Trophoblast cell (in vitro differentiated cells and primary cell): ENCODE data around the gene MYO1E.

Experiments
- DNase-seq, 2 donors: peaks; one replicate each; pipeline ENCODE4 v3.0.0-alpha.2; 2016
- H2AFZ ChIP-seq: 2 replicates; pipeline ENCODE4 v1.6.1; 2013; ENCODE audit warnings: low read length, moderate library complexity, mild to moderate bottlenecking; ENCODE audit not compliant: insufficient read depth, poor library complexity
- H2AK5ac ChIP-seq: 2 replicates; pipeline ENCODE4 v1.6.1; 2013; ENCODE audit warnings: mild to moderate bottlenecking, low read length
- H2BK120ac ChIP-seq: 2 replicates; pipeline ENCODE4 v1.6.1; 2013; ENCODE audit warnings: low read length, mild to moderate bottlenecking, moderate library complexity; ENCODE audit not compliant: insufficient read depth, poor library complexity
- H2BK12ac ChIP-seq: 2 replicates; pipeline ENCODE4 v1.6.1; 2013; ENCODE audit warnings: mild to moderate bottlenecking, low read length, moderate library complexity
- H2BK5ac ChIP-seq: 2 replicates; pipeline ENCODE4 v1.6.1; 2013; ENCODE audit warnings: low read length, low read depth, moderate library complexity, mild to moderate bottlenecking; ENCODE audit not compliant: poor library complexity
- H3K14ac ChIP-seq: 2 replicates; pipeline ENCODE4 v1.6.1; 2013; ENCODE audit warnings: mild to moderate bottlenecking, low read length
- H3K18ac ChIP-seq: 2 replicates; pipeline ENCODE4 v1.6.1; 2013; ENCODE audit warnings: mild to moderate bottlenecking, low read length
- H3K23ac ChIP-seq: 2 replicates; pipeline ENCODE4 v1.6.1; 2013; ENCODE audit warnings: low read length
- H3K27ac ChIP-seq: 2 replicates; pipeline ENCODE4 v1.5.1; 2013; ENCODE audit warnings: low read depth, mild to moderate bottlenecking, inconsistent platforms, low read length, moderate library complexity
- H3K27me3 ChIP-seq: 2 replicates; pipeline ENCODE4 v1.6.1; 2013; ENCODE audit warnings: inconsistent platforms, mild to moderate bottlenecking, low read length, moderate library complexity; ENCODE audit not compliant: insufficient read depth
- H3K36me3 ChIP-seq, 2 experiments: 1 replicate in 1 of 2; 2 replicates in 1 of 2; pipeline ENCODE4 v1.6.1; 2013; ENCODE audit warnings: low read length in 2 of 2, mild to moderate bottlenecking in 2 of 2, moderate library complexity in 1 of 2; ENCODE audit not compliant: insufficient read depth in 2 of 2, control insufficient read depth in 1 of 2
- H3K4ac ChIP-seq: 2 replicates; pipeline ENCODE4 v1.6.1; 2013; ENCODE audit warnings: low read depth, mild to moderate bottlenecking, low read length, moderate library complexity
- H3K4me1 ChIP-seq, 2 experiments: 1 replicate in 1 of 2; 2 replicates in 1 of 2; pipeline ENCODE4 v1.6.1; 2013; ENCODE audit warnings: low read length in 2 of 2, mild to moderate bottlenecking in 2 of 2, moderate library complexity in 1 of 2; ENCODE audit not compliant: insufficient read depth in 2 of 2, control insufficient read depth in 1 of 2
- H3K4me2 ChIP-seq: 2 replicates; pipeline ENCODE4 v1.6.1; 2013; ENCODE audit warnings: inconsistent platforms, mild to moderate bottlenecking, low read length, moderate library complexity
- H3K4me3 ChIP-seq: 2 replicates; pipeline ENCODE4 v1.5.1; 2013; ENCODE audit warnings: mild to moderate bottlenecking, low read depth, low read length, inconsistent platforms
- H3K79me1 ChIP-seq: one replicate; pipeline ENCODE4 v1.6.1; 2013; ENCODE audit warnings: low read length
- H3K79me2 ChIP-seq: 2 replicates; pipeline ENCODE4 v1.6.1; 2013; ENCODE audit warnings: low read length, mild to moderate bottlenecking; ENCODE audit not compliant: control insufficient read depth, insufficient read depth, poor library complexity
- H3K9ac ChIP-seq: 2 replicates; pipeline ENCODE4 v1.6.1; 2013; ENCODE audit warnings: mild to moderate bottlenecking, low read length
- H3K9me3 ChIP-seq: 2 replicates; pipeline ENCODE4 v1.6.1; 2013; ENCODE audit warnings: low read depth, mild to moderate bottlenecking, control low read depth, inconsistent platforms, low read length; ENCODE audit not compliant: insufficient read depth
- H4K12ac ChIP-seq: 2 replicates; pipeline ENCODE4 v1.6.1; 2013; ENCODE audit warnings: low read depth, mild to moderate bottlenecking, low read length, moderate library complexity
- H4K8ac ChIP-seq: 2 replicates; pipeline ENCODE4 v1.6.1; 2013; ENCODE audit warnings: low read depth, mild to moderate bottlenecking, low read length, moderate library complexity
- H4K91ac ChIP-seq: one replicate; pipeline ENCODE4 v1.6.1; 2013; ENCODE audit warnings: low read depth, mild to moderate bottlenecking, low read length, moderate library complexity
- WGBS: extraction: QIAGEN DNeasy Blood & Tissue Kit; methylation state at CpG from one replicate; pipeline ENCODE4 v1.1.7; 2013; ENCODE audit warnings: missing lambda C conversion rate; ENCODE audit not compliant: insufficient read length, insufficient coverage; ENCODE audit errors: extremely low coverage; 5-methylcytosine and 5-hydroxymethylcytosine counted together

The MYO1E gene

GRCh38 chr15:59266028-59266427 is 106.6 kb downstream of the MYO1E start:
- H3K9me3 ChIP-seq = no peaks in the 10 kb centered on the region
- H3K4me3 ChIP-seq = no peak overlapping the region
- no peaks in the 10 kb centered on the region for H3K79me1 ChIP-seq
- peak; percentile 73 to 87 for DNase-seq
- H2BK120ac ChIP-seq = no peak overlapping the region
- no peak overlapping the region for H4K12ac ChIP-seq
- H3K79me2 ChIP-seq = no peaks in the 10 kb centered on the region
- no peak overlapping the region for H4K8ac ChIP-seq
- no peak overlapping the region for H2BK5ac ChIP-seq
- no peak overlapping the region for H4K91ac ChIP-seq
- no CpG with 5 or more reads among the region's 5 CpGs for WGBS
- H3K27me3 ChIP-seq = no peaks in the 10 kb centered on the region
- H2AK5ac ChIP-seq = no peak overlapping the region
- no peak overlapping the region for H3K23ac ChIP-seq
- no peak overlapping the region for H3K9ac ChIP-seq
- peaks cover 0 to 2% of the 10 kb centered on the region in 2 experiments for H3K36me3 ChIP-seq
- no peak overlapping the region for H3K27ac ChIP-seq
- H2AFZ ChIP-seq = no peak overlapping the region
- H3K4me1 ChIP-seq = no peaks in the 10 kb centered on the region
- no peak overlapping the region for H3K4ac ChIP-seq
- H3K4me2 ChIP-seq = no peak overlapping the region
- H3K18ac ChIP-seq = no peak overlapping the region
- no peak overlapping the region for H3K14ac ChIP-seq
- no peak overlapping the region for H2BK12ac ChIP-seq

GRCh38 chr15:59262316-59262715 is 110.4 kb downstream of the MYO1E start:
- no peaks in the 10 kb centered on the region for H3K79me2 ChIP-seq
- no peak overlapping the region for H4K12ac ChIP-seq
- no peak overlapping the region for H2AFZ ChIP-seq
- no peak overlapping the region for H2BK5ac ChIP-seq
- no peak overlapping the region for H3K18ac ChIP-seq
- H2AK5ac ChIP-seq = no peak overlapping the region
- H4K91ac ChIP-seq = no peak overlapping the region
- no peak overlapping the region for H3K4ac ChIP-seq
- H3K4me2 ChIP-seq = no peak overlapping the region
- H3K4me3 ChIP-seq = no peak overlapping the region
- no peaks in the 10 kb centered on the region for H3K4me1 ChIP-seq
- peaks cover 0 to 2% of the 10 kb centered on the region in 2 experiments for H3K36me3 ChIP-seq
- no peak overlapping the region for H3K27ac ChIP-seq
- no peak overlapping the region for H2BK120ac ChIP-seq
- H3K9ac ChIP-seq = no peak overlapping the region
- no peak overlapping the region for H2BK12ac ChIP-seq
- H3K79me1 ChIP-seq = peaks cover 1% of the 10 kb centered on the region
- peak; percentile 31 to 67 for DNase-seq
- H3K23ac ChIP-seq = no peak overlapping the region
- H3K9me3 ChIP-seq = no peaks in the 10 kb centered on the region
- WGBS = no CpG with 5 or more reads among the region's 7 CpGs
- H4K8ac ChIP-seq = no peak overlapping the region
- no peak overlapping the region for H3K14ac ChIP-seq
- no peaks in the 10 kb centered on the region for H3K27me3 ChIP-seq

GRCh38 chr15:59260090-59260489 is 112.6 kb downstream of the MYO1E start:
- no peak overlapping the region for H3K4ac ChIP-seq
- H4K91ac ChIP-seq = no peak overlapping the region
- no peak overlapping the region for H2BK120ac ChIP-seq
- no CpG with 5 or more reads among the region's 6 CpGs for WGBS
- H3K9ac ChIP-seq = no peak overlapping the region
- H3K4me2 ChIP-seq = no peak overlapping the region
- H3K79me1 ChIP-seq = peaks cover 1% of the 10 kb centered on the region
- no peak overlapping the region for H3K14ac ChIP-seq
- H3K23ac ChIP-seq = no peak overlapping the region
- no peak overlapping the region for H2BK12ac ChIP-seq
- no peak overlapping the region for H3K27ac ChIP-seq
- no peaks in the 10 kb centered on the region for H3K27me3 ChIP-seq
- H2BK5ac ChIP-seq = no peak overlapping the region
- peak overlapping the region; percentile 5 for H3K4me3 ChIP-seq
- H3K79me2 ChIP-seq = no peaks in the 10 kb centered on the region
- no peak overlapping the region for H4K12ac ChIP-seq
- H3K18ac ChIP-seq = no peak overlapping the region
- no peaks in the 10 kb centered on the region for H3K9me3 ChIP-seq
- H2AFZ ChIP-seq = no peak overlapping the region
- no peak for DNase-seq
- no peak overlapping the region for H4K8ac ChIP-seq
- H3K4me1 ChIP-seq = no peaks in the 10 kb centered on the region
- no peaks in the 10 kb centered on the region for H3K36me3 ChIP-seq
- no peak overlapping the region for H2AK5ac ChIP-seq

- Histone ChIP-seq H3K27me3 (no peaks in the 10 kb centered on the region), H3K9ac (no peak overlapping the region), H3K4ac (no peak overlapping the region), H2BK5ac (no peak overlapping the region), H4K8ac (no peak overlapping the region), H3K27ac (no peak overlapping the region), H4K12ac (no peak overlapping the region), H2BK12ac (no peak overlapping the region), H3K18ac (no peak overlapping the region), H3K23ac (no peak overlapping the region), H2AK5ac (no peak overlapping the region), H3K14ac (no peak overlapping the region), H4K91ac (no peak overlapping the region), H3K4me3 (no peak overlapping the region), H2BK120ac (no peak overlapping the region), H3K36me3 (no peaks in the 10 kb centered on the region), H3K4me1 (no peaks in the 10 kb centered on the region), H3K79me2 (no peaks in the 10 kb centered on the region), H3K4me2 (no peak overlapping the region), H3K9me3 (no peaks in the 10 kb centered on the region), H2AFZ (no peak overlapping the region), H3K79me1 (peaks cover 1% of the 10 kb centered on the region)
- DNase-seq = no peak
- no CpG with 5 or more reads among the region's 5 CpGs for WGBS
Observed at GRCh38 chr15:59259137-59259943, 113.3 kb downstream of the MYO1E start.
